ENCODE results near the gene TBATA. TPM values are rescaled to one million over a fixed set of nuclear protein-coding genes. Genes with fewer than 3 reads are reported as not detected.

The TBATA gene
- total RNA-seq, 1 experiment from 2014 or later = not detected

DNA sequence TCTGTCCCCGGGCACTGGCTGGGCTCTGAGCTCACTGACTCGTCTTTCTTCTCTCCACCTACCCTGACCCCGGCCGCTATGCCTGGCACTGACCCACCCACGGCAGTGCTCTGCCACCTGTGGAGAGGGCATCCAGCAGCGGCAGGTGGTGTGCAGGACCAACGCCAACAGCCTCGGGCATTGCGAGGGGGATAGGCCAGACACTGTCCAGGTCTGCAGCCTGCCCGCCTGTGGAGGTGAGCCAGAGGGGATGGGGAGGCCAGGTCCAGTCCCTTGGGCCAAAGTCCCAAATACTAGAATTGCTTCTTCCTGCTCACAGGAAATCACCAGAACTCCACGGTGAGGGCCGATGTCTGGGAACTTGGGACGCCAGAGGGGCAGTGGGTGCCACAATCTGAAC, 27.3 kb downstream of the TBATA start:
- H3K36me3 Mint-ChIP-seq (ENCODE audit: insufficient read depth, unreplicated experiment) = no peaks in the 10 kb centered on the region
- no peak for DNase-seq
- peaks cover 98% of the 10 kb centered on the region for H3K27me3 Mint-ChIP-seq (ENCODE audit: unreplicated experiment)
- no peaks in the 10 kb centered on the region for H3K4me1 Mint-ChIP-seq (ENCODE audit: low read depth, unreplicated experiment)
- H3K27ac Mint-ChIP-seq (ENCODE audit: unreplicated experiment) = no peak overlapping the region
- TF ChIP-seq, protein P1, sequence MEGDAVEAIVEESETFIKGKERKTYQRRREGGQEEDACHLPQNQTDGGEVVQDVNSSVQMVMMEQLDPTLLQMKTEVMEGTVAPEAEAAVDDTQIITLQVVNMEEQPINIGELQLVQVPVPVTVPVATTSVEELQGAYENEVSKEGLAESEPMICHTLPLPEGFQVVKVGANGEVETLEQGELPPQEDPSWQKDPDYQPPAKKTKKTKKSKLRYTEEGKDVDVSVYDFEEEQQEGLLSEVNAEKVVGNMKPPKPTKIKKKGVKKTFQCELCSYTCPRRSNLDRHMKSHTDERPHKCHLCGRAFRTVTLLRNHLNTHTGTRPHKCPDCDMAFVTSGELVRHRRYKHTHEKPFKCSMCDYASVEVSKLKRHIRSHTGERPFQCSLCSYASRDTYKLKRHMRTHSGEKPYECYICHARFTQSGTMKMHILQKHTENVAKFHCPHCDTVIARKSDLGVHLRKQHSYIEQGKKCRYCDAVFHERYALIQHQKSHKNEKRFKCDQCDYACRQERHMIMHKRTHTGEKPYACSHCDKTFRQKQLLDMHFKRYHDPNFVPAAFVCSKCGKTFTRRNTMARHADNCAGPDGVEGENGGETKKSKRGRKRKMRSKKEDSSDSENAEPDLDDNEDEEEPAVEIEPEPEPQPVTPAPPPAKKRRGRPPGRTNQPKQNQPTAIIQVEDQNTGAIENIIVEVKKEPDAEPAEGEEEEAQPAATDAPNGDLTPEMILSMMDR (IDR thresholded peaks at IDR 0.05; ENCODE audit: unreplicated experiment) = no peak
- CTCF ChIA-PET = interaction anchor here (0.9 kb wide), 2 partner anchors 104 to 229 kb away, joined by 3 to 7 read pairs; no protein-coding TSS in a partner anchor
- intact Hi-C loops (cut with micrococcal nuclease; ENCODE audit: unreplicated experiment) = loop anchor here (2.0 kb wide), 1 partner anchor 297 kb away; no protein-coding TSS in a partner anchor
- BruUV-seq (replicated peaks) = no TSS peak
- H3K9me3 Mint-ChIP-seq (ENCODE audit: low read depth, unreplicated experiment) = no peaks in the 10 kb centered on the region
- H3K4me3 Mint-ChIP-seq (ENCODE audit: low read depth, unreplicated experiment) = no peak overlapping the region

DNA sequence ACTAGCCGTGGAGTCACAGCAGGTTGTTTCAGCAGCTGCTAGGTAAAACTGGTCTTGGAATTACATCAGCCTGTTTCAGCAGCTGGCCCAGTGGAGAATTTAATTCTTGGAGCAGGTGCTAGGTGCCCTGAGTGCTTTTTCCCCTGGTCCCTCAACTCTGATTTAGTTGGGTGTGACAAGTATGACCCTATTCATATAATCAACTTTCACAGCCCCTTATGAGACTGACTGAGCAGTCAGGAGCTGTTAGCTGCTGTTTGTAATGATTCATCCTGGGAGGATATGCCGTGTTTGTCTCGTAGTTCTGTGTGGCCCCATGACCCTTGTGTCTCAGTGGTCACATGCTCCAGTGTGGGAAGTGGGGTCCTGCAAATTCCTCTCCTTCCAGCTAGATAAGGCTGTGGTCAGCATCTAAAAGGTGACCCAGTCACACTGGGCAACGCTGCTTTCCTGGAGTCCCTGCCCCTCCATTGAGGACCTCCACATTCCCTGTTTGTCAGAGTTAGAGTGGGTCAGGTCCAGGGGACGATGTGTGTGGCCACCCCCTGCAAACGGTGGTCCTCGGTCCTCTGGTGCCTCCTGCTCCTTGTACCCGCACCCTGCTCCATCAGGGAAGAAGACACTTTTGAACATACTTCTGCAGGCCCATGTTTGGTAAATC, 28.3 kb downstream of the TBATA start:
- CTCF ChIA-PET = no interaction called here

DNA sequence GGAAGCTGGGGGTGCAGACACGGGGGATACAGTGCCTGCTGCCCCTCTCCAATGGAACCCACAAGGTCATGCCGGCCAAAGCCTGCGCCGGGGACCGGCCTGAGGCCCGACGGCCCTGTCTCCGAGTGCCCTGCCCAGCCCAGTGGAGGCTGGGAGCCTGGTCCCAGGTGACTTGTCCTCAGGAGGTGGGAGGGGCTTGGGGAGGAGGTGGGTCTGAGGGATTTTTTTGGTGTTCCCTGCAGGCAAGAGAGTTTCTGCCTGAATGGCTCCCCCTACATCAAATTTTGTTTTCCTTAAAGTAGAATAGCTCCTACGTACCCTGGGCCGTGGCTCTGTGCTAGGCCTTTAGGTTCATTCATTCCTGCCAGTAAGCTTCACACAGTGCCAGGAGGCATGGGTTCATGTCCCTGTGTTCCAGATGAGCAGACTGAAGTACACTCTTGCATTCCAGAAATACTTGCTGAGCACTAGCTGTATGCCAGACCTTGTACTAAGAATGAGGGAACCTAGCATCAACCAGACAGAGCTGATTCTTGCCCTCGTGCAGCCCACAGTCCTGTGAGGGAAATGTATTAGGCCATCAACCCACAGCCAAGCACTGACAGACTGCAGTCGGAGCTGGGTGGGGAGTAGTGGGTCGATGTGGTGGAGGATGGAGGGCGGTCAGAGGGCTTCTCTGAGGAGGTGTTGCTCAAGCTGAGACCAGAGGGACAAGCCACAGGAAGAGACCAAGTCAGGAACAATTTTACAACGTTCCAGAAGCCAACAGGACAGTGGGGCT, 31.1 kb downstream of the TBATA start:
- Mint-ChIP-seq H3K4me3 (ENCODE audit: low read depth, unreplicated experiment) (no peak overlapping the region), H3K9me3 (ENCODE audit: low read depth, unreplicated experiment) (no peaks in the 10 kb centered on the region), H3K36me3 (ENCODE audit: insufficient read depth, unreplicated experiment) (no peaks in the 10 kb centered on the region), H3K4me1 (ENCODE audit: low read depth, unreplicated experiment) (no peaks in the 10 kb centered on the region), H3K27me3 (ENCODE audit: unreplicated experiment) (peaks cover 89% of the 10 kb centered on the region), H3K27ac (ENCODE audit: unreplicated experiment) (no peak overlapping the region)
- intact Hi-C loops (cut with micrococcal nuclease; ENCODE audit: unreplicated experiment) = no loop called here
- CTCF ChIA-PET = interaction anchor here (0.6 to 1.6 kb wide), 3 partner anchors 14 to 205 kb away, joined by 3 to 5 read pairs (median 3); no protein-coding TSS in a partner anchor
- TF ChIP-seq, protein P1 (IDR thresholded peaks at IDR 0.05; ENCODE audit: unreplicated experiment) = no peak
- no peak for DNase-seq
- BruUV-seq (replicated peaks) = no TSS peak

More for the DNA sequence above, 28.3 kb downstream of the TBATA start:
- H3K27ac Mint-ChIP-seq (ENCODE audit: unreplicated experiment) = no peak overlapping the region
- H3K27me3 Mint-ChIP-seq (ENCODE audit: unreplicated experiment) = peaks cover 94% of the 10 kb centered on the region
- H3K9me3 Mint-ChIP-seq (ENCODE audit: low read depth, unreplicated experiment) = no peaks in the 10 kb centered on the region
- H3K36me3 Mint-ChIP-seq (ENCODE audit: insufficient read depth, unreplicated experiment) = no peaks in the 10 kb centered on the region
- no peak overlapping the region for H3K4me3 Mint-ChIP-seq (ENCODE audit: low read depth, unreplicated experiment)
- no TSS peak for BruUV-seq (replicated peaks)
- intact Hi-C loops (cut with micrococcal nuclease; ENCODE audit: unreplicated experiment) = no loop called here
- DNase-seq = no peak
- TF ChIP-seq, protein P1 (IDR thresholded peaks at IDR 0.05; ENCODE audit: unreplicated experiment) = no peak
- no peaks in the 10 kb centered on the region for H3K4me1 Mint-ChIP-seq (ENCODE audit: low read depth, unreplicated experiment)

DNA sequence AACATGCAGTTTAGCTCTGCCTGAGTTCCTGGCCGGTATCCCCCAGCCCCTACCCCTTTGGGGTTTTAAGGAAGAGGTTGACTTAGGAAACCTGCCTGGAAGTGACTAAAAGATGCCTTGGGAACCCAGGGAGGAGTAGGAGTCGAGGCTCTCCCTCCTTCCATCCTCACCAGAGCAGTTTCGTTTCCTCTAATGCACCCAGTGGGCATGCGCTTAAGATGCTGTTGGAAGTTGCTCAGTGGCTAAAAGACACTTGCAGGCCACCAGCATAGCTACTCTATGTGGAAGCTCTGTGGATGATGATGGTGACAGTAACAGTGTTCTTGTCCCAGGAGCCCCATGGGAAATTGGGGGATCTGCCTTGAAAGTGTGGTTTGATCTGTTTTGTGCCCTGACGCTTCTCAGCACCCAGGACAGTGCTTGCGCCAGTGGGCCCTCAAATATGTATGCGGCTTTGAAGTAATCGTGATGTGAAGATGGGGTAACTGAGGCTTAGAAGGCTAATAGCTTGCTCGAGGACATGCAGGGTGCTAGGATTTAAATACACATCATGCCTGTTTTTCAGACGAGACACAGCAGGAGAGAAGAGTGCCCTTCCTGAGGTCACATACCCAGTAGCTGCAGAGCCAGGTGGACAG, 32.0 kb downstream of the TBATA start:
- CTCF ChIA-PET = interaction anchor here (0.6 kb wide), 1 partner anchor 647 kb away, joined by 5 read pairs; no protein-coding TSS in a partner anchor
- intact Hi-C loops (cut with micrococcal nuclease; ENCODE audit: unreplicated experiment) = no loop called here
- H3K4me1 Mint-ChIP-seq (ENCODE audit: low read depth, unreplicated experiment) = no peaks in the 10 kb centered on the region

More for the DNA sequence above, 32.0 kb downstream of the TBATA start:
- Mint-ChIP-seq H3K27me3 (ENCODE audit: unreplicated experiment) (peaks cover 89% of the 10 kb centered on the region), H3K4me3 (ENCODE audit: low read depth, unreplicated experiment) (no peak overlapping the region), H3K36me3 (ENCODE audit: insufficient read depth, unreplicated experiment) (no peaks in the 10 kb centered on the region), H3K9me3 (ENCODE audit: low read depth, unreplicated experiment) (no peaks in the 10 kb centered on the region), H3K27ac (ENCODE audit: unreplicated experiment) (no peak overlapping the region)
- TF ChIP-seq, protein P1 (IDR thresholded peaks at IDR 0.05; ENCODE audit: unreplicated experiment) = no peak
- no peak for DNase-seq
- no TSS peak for BruUV-seq (replicated peaks)

Data from Calu3 (cell line).